ENCODE results near the gene VRK3.

VRK3 gene

GRCh38 chr19:50030225-50030624 is 5.1 kb upstream of the VRK3 start:
- no peak for DNase-seq (ENCODE audit: low spot score)

- no peak for DNase-seq (ENCODE audit: low spot score)
These were observed 1.4 kb upstream of the VRK3 start for GRCh38 chr19:50026550-50026906.

GRCh38 chr19:50025794-50026549 is 800 bp upstream of the VRK3 start, which contains the start of gene ZNF473:
TSS of gene ZNF473 (plus strand) at chr19:50026005. CDS start at chr19:50031083, 5,078 bp downstream.
- DNase-seq (ENCODE audit: low spot score): peak; percentile 92

GRCh38 chr19:50024719-50025021 is 502 bp downstream of the VRK3 start:
- no peak for DNase-seq (ENCODE audit: low spot score)

- DNase-seq (ENCODE audit: low spot score): no peak
These were observed 2.3 kb downstream of the VRK3 start for GRCh38 chr19:50022823-50023222.

- no peak for DNase-seq (ENCODE audit: low spot score)
These were observed 4.7 kb downstream of the VRK3 start for GRCh38 chr19:50020481-50020880.

GRCh38 chr19:50016225-50016807 is 8.9 kb downstream of the VRK3 start:
- no peak for DNase-seq (ENCODE audit: low spot score)

- no peak for DNase-seq (ENCODE audit: low spot score)
These were observed 16.6 kb downstream of the VRK3 start for GRCh38 chr19:50008532-50008931.

GRCh38 chr19:50007947-50008346 is 17.2 kb downstream of the VRK3 start:
- no peak for DNase-seq (ENCODE audit: low spot score)

- no peak for DNase-seq (ENCODE audit: low spot score)
These were observed 18.0 kb downstream of the VRK3 start for GRCh38 chr19:50007170-50007569.

- DNase-seq (ENCODE audit: low spot score): no peak
These were observed 19.7 kb downstream of the VRK3 start for GRCh38 chr19:50005428-50005827.

GRCh38 chr19:50003810-50004419 is 21.3 kb downstream of the VRK3 start:
- DNase-seq (ENCODE audit: low spot score): peak; percentile 31

- DNase-seq (ENCODE audit: low spot score): no peak
These were observed 21.9 kb downstream of the VRK3 start for GRCh38 chr19:50003254-50003788.

GRCh38 chr19:50002386-50002960 is 22.7 kb downstream of the VRK3 start:
- DNase-seq (ENCODE audit: low spot score): no peak

GRCh38 chr19:50001775-50002174 is 23.4 kb downstream of the VRK3 start:
- no peak for DNase-seq (ENCODE audit: low spot score)

- no peak for DNase-seq (ENCODE audit: low spot score)
These were observed 24.2 kb downstream of the VRK3 start for GRCh38 chr19:50000841-50001557.

- no peak for DNase-seq (ENCODE audit: low spot score)
These were observed 24.9 kb downstream of the VRK3 start for GRCh38 chr19:50000038-50000840.

- no peak for DNase-seq (ENCODE audit: low spot score)
These were observed 25.7 kb downstream of the VRK3 start for GRCh38 chr19:49999371-50000010.

GRCh38 chr19:49997709-49998108 is 27.5 kb downstream of the VRK3 start:
- peak; percentile 14 for DNase-seq (ENCODE audit: low spot score)

GRCh38 chr19:49988433-49988832 is 36.7 kb downstream of the VRK3 start:
- no peak for DNase-seq (ENCODE audit: low spot score)

- no peak for DNase-seq (ENCODE audit: low spot score)
These were observed 37.2 kb downstream of the VRK3 start for GRCh38 chr19:49988007-49988406.

All from CD4-positive, alpha-beta T cell treated with Interleukin-15 for 4 hours (primary cell).